ENCODE data around the gene SLC2A11. TPM values are rescaled to one million over a fixed set of nuclear protein-coding genes. Genes with fewer than 3 reads are reported as not detected.
A peak's percentile ranks its signal among the peaks of the same experiment; 100 is the strongest.

SLC2A11 gene
- total and polyA plus RNA-seq, 9 donors, result 13.7 to 25.3 (median 16.8) TPM

GRCh38 chr22:23922921-23923320 is 65.2 kb downstream of the SLC2A11 start:
- Histone ChIP-seq H3K4me1 (ENCODE audit: insufficient read depth) (peaks cover 1% of the 10 kb centered on the region), H3K27me3 (no peaks in the 10 kb centered on the region), H3K9me3 (no peaks in the 10 kb centered on the region), H3K27ac (no peak overlapping the region), H3K4me3 (no peak overlapping the region), H3K36me3 (no peaks in the 10 kb centered on the region)
- WGBS, 3 donors, result 63 to 74% (median 72%) methylated on average over 2 of the region's 2 CpGs
- intact Hi-C loops (cut with DNase I), result no loop called here
- DNase-seq, result no peak
- no peak for TF ChIP-seq CTCF (IDR thresholded peaks at IDR 0.05)
- no peak for TF ChIP-seq POLR2A (IDR thresholded peaks at IDR 0.05)
- no peak for TF ChIP-seq EP300 (IDR thresholded peaks at IDR 0.05)

- no peaks in the 10 kb centered on the region for H3K4me1 ChIP-seq (ENCODE audit: insufficient read depth)
- WGBS, 3 donors, result 79 to 92% (median 81%) methylated on average over 6 of the region's 6 CpGs
- no peak overlapping the region for H3K27ac ChIP-seq
- no peaks in the 10 kb centered on the region for H3K9me3 ChIP-seq
- H3K27me3 ChIP-seq, result no peaks in the 10 kb centered on the region
- no peaks in the 10 kb centered on the region for H3K36me3 ChIP-seq
- TF ChIP-seq CTCF (IDR thresholded peaks at IDR 0.05) (no peak), EP300 (IDR thresholded peaks at IDR 0.05) (no peak), POLR2A (IDR thresholded peaks at IDR 0.05) (no peak)
- H3K4me3 ChIP-seq, result no peak overlapping the region
- no peak for DNase-seq
- intact Hi-C loops (cut with DNase I), result loop anchor here in 1 of 4 donors (5.0 kb wide), 1 partner anchor 47 kb away; the partner anchor contains the start of gene DDT
These were observed 67.4 kb downstream of the SLC2A11 start for GRCh38 chr22:23925020-23925606.

GRCh38 chr22:23926561-23926960 is 68.9 kb downstream of the SLC2A11 start:
- intact Hi-C loops (cut with DNase I), result loop anchor here in 1 of 4 donors (5.0 kb wide), 1 partner anchor 46 kb away; the partner anchor contains the start of gene DDT
- no peak overlapping the region for H3K27ac ChIP-seq
- DNase-seq, result peak in 1 of 5 donors; percentile 12
- H3K4me3 ChIP-seq, result no peak overlapping the region
- H3K4me1 ChIP-seq (ENCODE audit: insufficient read depth), result no peaks in the 10 kb centered on the region
- H3K27me3 ChIP-seq, result no peaks in the 10 kb centered on the region
- H3K9me3 ChIP-seq, result no peaks in the 10 kb centered on the region
- H3K36me3 ChIP-seq, result no peaks in the 10 kb centered on the region
- no peak for TF ChIP-seq EP300 (IDR thresholded peaks at IDR 0.05)
- TF ChIP-seq CTCF (IDR thresholded peaks at IDR 0.05), result no peak
- 59 to 81% (median 63%) methylated on average over 14 of the region's 14 CpGs for WGBS, 3 donors

Small RNA genes within 50 kb of the gene (small RNA-seq; reads per million reads assigned to genes)
- gene RN7SL268P, result not detected

Other genes with a start within 250 kb of the SLC2A11 start
- gene DRICH1, start 225.6 kb upstream of the SLC2A11 start, total RNA-seq, result 1 to 10 TPM in 3 of 7 donors, under 1 TPM in 3, not detected in 1; 0.62 to 3.6 (median 1.0) TPM
- gene DRICH1, start 225.6 kb upstream of the SLC2A11 start, polyA plus RNA-seq, result under 1 TPM; 0.32 to 0.35 TPM
- gene RGL4, start 166.9 kb upstream of the SLC2A11 start, total RNA-seq, result under 1 TPM in 1 of 7 donors, not detected in 6; 0.20 TPM
- gene RGL4, start 166.9 kb upstream of the SLC2A11 start, polyA plus RNA-seq, result under 1 TPM in 1 of 2 donors, not detected in 1; 0.31 TPM
- gene ZNF70, start 106.8 kb upstream of the SLC2A11 start, total RNA-seq, result 10 to 100 TPM in 5 of 7 donors, 1 to 10 TPM in 2; 4.8 to 21.6 (median 17.8) TPM
- 1 to 10 TPM; 3.8 to 6.4 TPM for gene ZNF70, start 106.8 kb upstream of the SLC2A11 start, polyA plus RNA-seq
- gene VPREB3, start 103.5 kb upstream of the SLC2A11 start, total RNA-seq, result 1 to 10 TPM in 1 of 7 donors, not detected in 6; 2.8 TPM
- not detected for gene VPREB3, start 103.5 kb upstream of the SLC2A11 start, polyA plus RNA-seq
- 1 to 10 TPM in 4 of 7 donors, under 1 TPM in 3; 0.48 to 6.5 (median 1.1) TPM for gene C22orf15, start 94.9 kb upstream of the SLC2A11 start, total RNA-seq
- under 1 TPM; 0.28 to 0.77 TPM for gene C22orf15, start 94.9 kb upstream of the SLC2A11 start, polyA plus RNA-seq
- gene CHCHD10, start 89.9 kb upstream of the SLC2A11 start, total RNA-seq, result 10 to 100 TPM in 6 of 7 donors, 1 to 10 TPM in 1; 2.7 to 40.5 (median 22.9) TPM
- gene CHCHD10, start 89.9 kb upstream of the SLC2A11 start, polyA plus RNA-seq, result 10 to 100 TPM; 17.6 to 20.1 TPM
- 10 to 100 TPM in 4 of 7 donors, 1 to 10 TPM in 3; 1.4 to 59.7 (median 12.1) TPM for gene MMP11, start 85.0 kb upstream of the SLC2A11 start, total RNA-seq
- gene MMP11, start 85.0 kb upstream of the SLC2A11 start, polyA plus RNA-seq, result 10 to 100 TPM in 1 of 2 donors, 1 to 10 TPM in 1; 1.4 to 11.4 TPM
- gene SMARCB1, start 70.9 kb upstream of the SLC2A11 start, total RNA-seq, result 100 to 1,000 TPM in 1 of 7 donors, 10 to 100 TPM in 6; 47.1 to 107 (median 87.3) TPM
- gene SMARCB1, start 70.9 kb upstream of the SLC2A11 start, polyA plus RNA-seq, result 10 to 100 TPM; 75.4 to 87.0 TPM
- gene DERL3, start 18.9 kb upstream of the SLC2A11 start, total RNA-seq, result 1 to 10 TPM in 5 of 7 donors, under 1 TPM in 2; 0.76 to 3.9 (median 2.0) TPM
- 1 to 10 TPM in 1 of 2 donors, under 1 TPM in 1; 0.45 to 1.5 TPM for gene DERL3, start 18.9 kb upstream of the SLC2A11 start, polyA plus RNA-seq
- gene MIF, start 36.5 kb downstream of the SLC2A11 start, total RNA-seq, result 100 to 1,000 TPM; 194 to 426 (median 362) TPM
- gene MIF, start 36.5 kb downstream of the SLC2A11 start, polyA plus RNA-seq, result 100 to 1,000 TPM in 1 of 2 donors, 1 to 10 TPM in 1; 1.1 to 289 TPM
- gene GSTT2B, start 103.3 kb downstream of the SLC2A11 start, total RNA-seq, result 10 to 100 TPM in 6 of 7 donors, 1 to 10 TPM in 1; 5.8 to 20.9 (median 14.1) TPM
- 10 to 100 TPM; 11.1 to 11.8 TPM for gene GSTT2B, start 103.3 kb downstream of the SLC2A11 start, polyA plus RNA-seq
- gene DDTL, start 109.0 kb downstream of the SLC2A11 start, total RNA-seq, result 1 to 10 TPM in 5 of 7 donors, not detected in 2; 2.8 to 5.1 (median 3.4) TPM
- 1 to 10 TPM; 1.4 to 1.6 TPM for gene DDTL, start 109.0 kb downstream of the SLC2A11 start, polyA plus RNA-seq
- 100 to 1,000 TPM in 3 of 7 donors, 10 to 100 TPM in 4; 73.5 to 115 (median 90.0) TPM for gene DDT, start 116.6 kb downstream of the SLC2A11 start, total RNA-seq
- gene DDT, start 116.6 kb downstream of the SLC2A11 start, polyA plus RNA-seq, result 100 to 1,000 TPM in 1 of 2 donors, 10 to 100 TPM in 1; 34.6 to 236 TPM
- gene GSTT2, start 122.3 kb downstream of the SLC2A11 start, total RNA-seq, result 1 to 10 TPM in 1 of 7 donors, under 1 TPM in 2, not detected in 4; 0.67 to 1.4 (median 0.98) TPM
- gene GSTT2, start 122.3 kb downstream of the SLC2A11 start, polyA plus RNA-seq, result 1 to 10 TPM in 1 of 2 donors, under 1 TPM in 1; 0.33 to 1.8 TPM
- gene GSTT4, start 147.6 kb downstream of the SLC2A11 start, total RNA-seq, result not detected
- not detected for gene GSTT4, start 147.6 kb downstream of the SLC2A11 start, polyA plus RNA-seq
- gene CABIN1, start 153.4 kb downstream of the SLC2A11 start, total RNA-seq, result 10 to 100 TPM; 26.3 to 68.0 (median 50.2) TPM
- gene CABIN1, start 153.4 kb downstream of the SLC2A11 start, polyA plus RNA-seq, result 10 to 100 TPM; 15.7 to 25.1 TPM